ENCODE measurements around the gene AHCYL2. TPM values are rescaled to one million over a fixed set of nuclear protein-coding genes. Genes with fewer than 3 reads are reported as not detected.

Gene AHCYL2
- total RNA-seq, 1 experiment from 2014 or later: 17.0 TPM

DNA sequence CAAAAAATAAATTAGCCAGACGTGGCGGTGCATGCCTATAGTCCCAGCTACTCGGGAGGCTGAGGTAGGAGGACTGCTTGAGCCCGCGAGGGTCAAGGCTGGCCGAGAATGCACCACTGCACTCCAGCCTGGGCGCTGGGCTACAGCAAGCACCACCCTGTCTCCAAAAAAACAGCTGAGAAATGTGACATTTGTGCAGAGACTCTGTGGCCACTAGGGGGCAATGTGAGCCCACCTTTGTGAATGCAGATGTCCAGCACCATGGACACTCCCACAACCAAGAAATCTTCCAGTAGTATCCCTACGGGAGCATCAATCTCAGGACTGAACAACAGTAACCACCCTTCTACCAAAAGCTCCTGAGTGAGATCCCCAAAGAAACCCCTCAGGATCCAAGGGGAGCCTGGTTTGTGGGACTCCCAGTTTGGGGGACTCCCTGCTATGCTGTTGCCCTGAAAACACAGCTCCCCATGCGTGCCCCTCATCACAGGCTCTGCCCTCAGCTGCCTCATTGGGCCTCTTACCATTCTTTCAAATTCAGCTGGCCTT lies 6.2 kb upstream of the AHCYL2 start:
- Histone ChIP-seq H3K79me2 (ENCODE audit: insufficient read depth, low read length) (no peaks in the 10 kb centered on the region), H3K4me3 (replicated peaks in 1 of 2; ENCODE audit: low read depth in 1 of 2, low read length in 2 of 2) (no peak overlapping the region), H3K4me1 (ENCODE audit: control insufficient read depth in 1 of 2, insufficient read depth in 2 of 2, low read length in 2 of 2) (no peaks in the 10 kb centered on the region; a peak in 1 of 4 replicates), H3K27ac (ENCODE audit: low read depth, low read length) (no peak overlapping the region), H3K4me2 (ENCODE audit: low read length) (no peak overlapping the region), H3K9me2 (ENCODE audit: insufficient read depth) (no peaks in the 10 kb centered on the region), H2AFZ (ENCODE audit: low read depth, low read length, poor library complexity, severe bottlenecking) (no peak overlapping the region), H4K20me1 (ENCODE audit: insufficient read depth) (no peaks in the 10 kb centered on the region), H3K27me3 (ENCODE audit: insufficient read depth, low read length) (no peaks in the 10 kb centered on the region), H3K9ac (ENCODE audit: low read length) (no peak overlapping the region), H3K9me3 (ENCODE audit: control insufficient read depth in 1 of 2, insufficient read depth in 1 of 2, low read depth in 1 of 2, low read length in 2 of 2) (no peaks in the 10 kb centered on the region), H3K36me3 (ENCODE audit: control insufficient read depth in 1 of 2, insufficient read depth in 2 of 2, low read length in 2 of 2) (no peaks in the 10 kb centered on the region)
- no TSS peak for BruUV-seq (replicated peaks)
- peak; percentile 67 for DNase-seq (ENCODE audit: low read depth, low spot score)
- ChIA-PET POLR2A (interaction anchor here (0.7 kb wide), 1 partner anchor 11 kb away, joined by 6 read pairs; no protein-coding TSS in a partner anchor), RAD21 (ENCODE audit: low non-redundant PET in 1 of 2, low total read pairs in 2 of 2, uncharacterized antibody in 2 of 2, unreplicated experiment in 2 of 2) (interaction anchor here (1.0 to 1.7 kb wide), 4 partner anchors 79 to 215 kb away, joined by 3 to 7 read pairs (median 4); partner anchors contain the start of gene STRIP2 (in 1 of the 2)), CTCF (interaction anchor here (0.8 to 4.0 kb wide), 18 partner anchors 13 to 791 kb away, joined by 3 to 48 read pairs (median 8); no protein-coding TSS in a partner anchor)
- ATAC-seq: peak; percentile 96
- intact Hi-C loops (cut with micrococcal nuclease): loop anchor here (1.0 to 10.0 kb wide), 6 partner anchors 80 to 609 kb away; no protein-coding TSS in a partner anchor
- TF ChIP-seq ELF1 (IDR thresholded peaks at IDR 0.05; ENCODE audit: borderline replicate concordance, low read depth) (no peak), TCF7L2 (IDR thresholded peaks at IDR 0.05; ENCODE audit: borderline replicate concordance, extremely low read depth, insufficient read depth, insufficient read length) (no peak), CEBPB (IDR thresholded peaks at IDR 0.05; ENCODE audit: low read depth) (no peak), CBX3 (IDR thresholded peaks at IDR 0.05; ENCODE audit: low read depth) (no peak; the same call in 1 of the 2 replicates), EZH2phosphoT487 (IDR thresholded peaks at IDR 0.05; ENCODE audit: borderline replicate concordance) (no peak), ZNF274 (IDR thresholded peaks at IDR 0.05; ENCODE audit: low read depth, low read length) (no peak), POLR2AphosphoS5 (IDR thresholded peaks at IDR 0.05; ENCODE audit: low read depth, low read length) (no peak), YY1 (IDR thresholded peaks at IDR 0.05; ENCODE audit: extremely low read depth, insufficient replicate concordance, low read depth, low read length) (peak; percentile 44), RAD21 (IDR thresholded peaks at IDR 0.05; ENCODE audit: low read depth) (peak; percentile 98), POLR2A (IDR thresholded peaks at IDR 0.05; ENCODE audit: borderline replicate concordance, extremely low read depth, insufficient read depth, insufficient read length) (no peak), SP1 (IDR thresholded peaks at IDR 0.05; ENCODE audit: low read depth) (no peak), EZH2 (IDR thresholded peaks at IDR 0.05) (no peak), JUND (IDR thresholded peaks at IDR 0.05) (no peak), EGR1 (IDR thresholded peaks at IDR 0.05; ENCODE audit: low read depth) (no peak), ZFX (IDR thresholded peaks at IDR 0.05) (no peak), FOSL1 (IDR thresholded peaks at IDR 0.05; ENCODE audit: low read depth) (no peak)
- TF ChIP-seq, protein P1, sequence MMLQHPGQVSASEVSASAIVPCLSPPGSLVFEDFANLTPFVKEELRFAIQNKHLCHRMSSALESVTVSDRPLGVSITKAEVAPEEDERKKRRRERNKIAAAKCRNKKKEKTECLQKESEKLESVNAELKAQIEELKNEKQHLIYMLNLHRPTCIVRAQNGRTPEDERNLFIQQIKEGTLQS (IDR thresholded peaks at IDR 0.05): no peak
- TF ChIP-seq, protein P2, sequence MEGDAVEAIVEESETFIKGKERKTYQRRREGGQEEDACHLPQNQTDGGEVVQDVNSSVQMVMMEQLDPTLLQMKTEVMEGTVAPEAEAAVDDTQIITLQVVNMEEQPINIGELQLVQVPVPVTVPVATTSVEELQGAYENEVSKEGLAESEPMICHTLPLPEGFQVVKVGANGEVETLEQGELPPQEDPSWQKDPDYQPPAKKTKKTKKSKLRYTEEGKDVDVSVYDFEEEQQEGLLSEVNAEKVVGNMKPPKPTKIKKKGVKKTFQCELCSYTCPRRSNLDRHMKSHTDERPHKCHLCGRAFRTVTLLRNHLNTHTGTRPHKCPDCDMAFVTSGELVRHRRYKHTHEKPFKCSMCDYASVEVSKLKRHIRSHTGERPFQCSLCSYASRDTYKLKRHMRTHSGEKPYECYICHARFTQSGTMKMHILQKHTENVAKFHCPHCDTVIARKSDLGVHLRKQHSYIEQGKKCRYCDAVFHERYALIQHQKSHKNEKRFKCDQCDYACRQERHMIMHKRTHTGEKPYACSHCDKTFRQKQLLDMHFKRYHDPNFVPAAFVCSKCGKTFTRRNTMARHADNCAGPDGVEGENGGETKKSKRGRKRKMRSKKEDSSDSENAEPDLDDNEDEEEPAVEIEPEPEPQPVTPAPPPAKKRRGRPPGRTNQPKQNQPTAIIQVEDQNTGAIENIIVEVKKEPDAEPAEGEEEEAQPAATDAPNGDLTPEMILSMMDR (IDR thresholded peaks at IDR 0.05 in 2 of 3, conservative IDR thresholded peaks at IDR 0.05 in 1 of 3; ENCODE audit: borderline replicate concordance in 1 of 3, insufficient read depth in 1 of 3, low read depth in 2 of 3, low read length in 2 of 3): peak; percentile 87 to 91 (median 89)
- TF ChIP-seq, protein P3, sequence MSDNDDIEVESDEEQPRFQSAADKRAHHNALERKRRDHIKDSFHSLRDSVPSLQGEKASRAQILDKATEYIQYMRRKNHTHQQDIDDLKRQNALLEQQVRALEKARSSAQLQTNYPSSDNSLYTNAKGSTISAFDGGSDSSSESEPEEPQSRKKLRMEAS (IDR thresholded peaks at IDR 0.05): no peak
- TF ChIP-seq, protein P4, sequence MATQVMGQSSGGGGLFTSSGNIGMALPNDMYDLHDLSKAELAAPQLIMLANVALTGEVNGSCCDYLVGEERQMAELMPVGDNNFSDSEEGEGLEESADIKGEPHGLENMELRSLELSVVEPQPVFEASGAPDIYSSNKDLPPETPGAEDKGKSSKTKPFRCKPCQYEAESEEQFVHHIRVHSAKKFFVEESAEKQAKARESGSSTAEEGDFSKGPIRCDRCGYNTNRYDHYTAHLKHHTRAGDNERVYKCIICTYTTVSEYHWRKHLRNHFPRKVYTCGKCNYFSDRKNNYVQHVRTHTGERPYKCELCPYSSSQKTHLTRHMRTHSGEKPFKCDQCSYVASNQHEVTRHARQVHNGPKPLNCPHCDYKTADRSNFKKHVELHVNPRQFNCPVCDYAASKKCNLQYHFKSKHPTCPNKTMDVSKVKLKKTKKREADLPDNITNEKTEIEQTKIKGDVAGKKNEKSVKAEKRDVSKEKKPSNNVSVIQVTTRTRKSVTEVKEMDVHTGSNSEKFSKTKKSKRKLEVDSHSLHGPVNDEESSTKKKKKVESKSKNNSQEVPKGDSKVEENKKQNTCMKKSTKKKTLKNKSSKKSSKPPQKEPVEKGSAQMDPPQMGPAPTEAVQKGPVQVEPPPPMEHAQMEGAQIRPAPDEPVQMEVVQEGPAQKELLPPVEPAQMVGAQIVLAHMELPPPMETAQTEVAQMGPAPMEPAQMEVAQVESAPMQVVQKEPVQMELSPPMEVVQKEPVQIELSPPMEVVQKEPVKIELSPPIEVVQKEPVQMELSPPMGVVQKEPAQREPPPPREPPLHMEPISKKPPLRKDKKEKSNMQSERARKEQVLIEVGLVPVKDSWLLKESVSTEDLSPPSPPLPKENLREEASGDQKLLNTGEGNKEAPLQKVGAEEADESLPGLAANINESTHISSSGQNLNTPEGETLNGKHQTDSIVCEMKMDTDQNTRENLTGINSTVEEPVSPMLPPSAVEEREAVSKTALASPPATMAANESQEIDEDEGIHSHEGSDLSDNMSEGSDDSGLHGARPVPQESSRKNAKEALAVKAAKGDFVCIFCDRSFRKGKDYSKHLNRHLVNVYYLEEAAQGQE (IDR thresholded peaks at IDR 0.05; ENCODE audit: low read depth): no peak

Data from HCT116 (cell line).